ENCODE measurements around the gene PER1.

PER1 gene

DNA sequence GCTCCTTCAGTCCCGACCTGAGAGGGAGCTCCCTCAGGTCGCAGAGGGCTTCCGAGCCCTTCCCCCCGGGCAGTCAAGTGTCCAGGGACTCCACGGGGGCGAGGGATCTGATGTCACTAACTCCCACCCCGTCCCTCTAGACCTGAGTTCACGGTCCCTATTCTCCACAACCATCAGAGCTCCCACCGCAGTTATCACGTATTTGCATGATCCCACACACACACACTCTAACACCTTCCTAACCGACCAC lies 3.7 kb upstream of the PER1 start:
- TF ChIP-seq, protein P1, sequence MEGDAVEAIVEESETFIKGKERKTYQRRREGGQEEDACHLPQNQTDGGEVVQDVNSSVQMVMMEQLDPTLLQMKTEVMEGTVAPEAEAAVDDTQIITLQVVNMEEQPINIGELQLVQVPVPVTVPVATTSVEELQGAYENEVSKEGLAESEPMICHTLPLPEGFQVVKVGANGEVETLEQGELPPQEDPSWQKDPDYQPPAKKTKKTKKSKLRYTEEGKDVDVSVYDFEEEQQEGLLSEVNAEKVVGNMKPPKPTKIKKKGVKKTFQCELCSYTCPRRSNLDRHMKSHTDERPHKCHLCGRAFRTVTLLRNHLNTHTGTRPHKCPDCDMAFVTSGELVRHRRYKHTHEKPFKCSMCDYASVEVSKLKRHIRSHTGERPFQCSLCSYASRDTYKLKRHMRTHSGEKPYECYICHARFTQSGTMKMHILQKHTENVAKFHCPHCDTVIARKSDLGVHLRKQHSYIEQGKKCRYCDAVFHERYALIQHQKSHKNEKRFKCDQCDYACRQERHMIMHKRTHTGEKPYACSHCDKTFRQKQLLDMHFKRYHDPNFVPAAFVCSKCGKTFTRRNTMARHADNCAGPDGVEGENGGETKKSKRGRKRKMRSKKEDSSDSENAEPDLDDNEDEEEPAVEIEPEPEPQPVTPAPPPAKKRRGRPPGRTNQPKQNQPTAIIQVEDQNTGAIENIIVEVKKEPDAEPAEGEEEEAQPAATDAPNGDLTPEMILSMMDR (IDR thresholded peaks at IDR 0.05; ENCODE audit: insufficient read depth, low read depth, low read length, missing control alignments): no peak
- H3K4me3 ChIP-seq (ENCODE audit: low read depth, low read length): peak overlapping the region; percentile 64
- DNase-seq (ENCODE audit: low read depth): no peak

DNA sequence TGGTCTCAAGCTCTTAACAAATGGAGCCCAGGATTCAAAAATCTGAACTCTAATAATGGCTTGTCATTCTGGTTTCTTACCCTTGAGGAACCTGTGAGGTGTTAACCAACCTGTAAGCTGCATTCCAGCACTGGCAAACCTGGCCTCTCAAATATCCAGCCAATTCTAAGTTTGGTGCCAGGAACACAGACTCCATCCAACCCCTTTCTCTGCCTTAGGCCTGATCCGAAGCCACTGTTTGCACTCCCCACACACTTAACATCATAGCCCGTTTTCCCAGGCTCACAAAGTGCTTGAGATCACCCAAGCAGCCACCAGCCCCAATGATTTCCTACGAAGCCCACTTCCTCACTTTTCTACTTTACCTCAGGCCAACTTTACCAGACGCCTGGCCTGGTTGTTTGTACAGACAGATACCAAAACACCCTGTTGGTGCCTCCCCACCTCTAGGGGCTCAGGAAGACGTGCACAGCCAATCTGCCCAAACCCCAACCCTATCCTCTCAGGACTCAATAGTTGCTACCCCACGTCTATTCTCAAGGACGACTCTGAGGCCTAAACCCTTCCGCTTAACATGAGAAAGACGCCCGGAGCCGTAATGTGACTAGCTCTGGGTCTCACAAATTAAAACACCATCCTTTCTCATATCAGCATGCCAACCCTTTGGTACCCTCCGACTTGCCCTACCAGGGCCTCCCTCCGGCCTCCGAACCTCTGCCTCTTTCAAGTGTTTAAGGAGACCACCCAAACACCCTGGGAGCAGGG lies 3.2 kb upstream of the PER1 start:
- TF ChIP-seq, protein P1 (IDR thresholded peaks at IDR 0.05; ENCODE audit: insufficient read depth, low read depth, low read length, missing control alignments): no peak
- no peak for DNase-seq (ENCODE audit: low read depth)
- H3K4me3 ChIP-seq (ENCODE audit: low read depth, low read length): peak overlapping the region; percentile 64

DNA sequence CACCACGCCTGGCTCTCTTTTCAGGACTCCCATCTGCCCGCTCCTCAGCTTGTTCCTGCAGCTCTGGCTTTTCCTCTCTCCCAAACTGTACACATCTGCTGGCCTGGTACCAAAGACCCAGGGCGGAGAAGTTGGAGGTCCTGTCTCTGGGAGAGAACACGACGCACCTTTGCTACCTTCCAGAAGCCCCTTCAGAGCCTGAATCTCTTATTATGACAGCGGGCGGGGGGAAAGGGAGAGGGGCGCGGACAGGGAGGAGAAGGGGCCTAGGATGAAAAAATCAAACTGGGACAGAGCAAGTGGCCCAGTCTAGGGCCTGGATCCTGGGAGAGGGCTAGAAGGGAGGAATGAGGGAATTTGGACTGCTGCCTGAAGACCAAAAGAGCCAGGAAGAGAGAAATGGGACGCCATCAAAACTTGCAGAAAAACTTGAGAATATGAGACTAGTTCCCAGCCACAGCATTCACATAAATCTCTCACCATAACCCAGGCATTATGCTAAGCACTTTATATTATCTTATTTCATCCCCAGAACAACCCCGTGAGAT lies 2.5 kb upstream of the PER1 start:
- H3K4me3 ChIP-seq (ENCODE audit: low read depth, low read length): peak overlapping the region; percentile 64
- TF ChIP-seq, protein P1 (IDR thresholded peaks at IDR 0.05; ENCODE audit: insufficient read depth, low read depth, low read length, missing control alignments): no peak
- no peak for DNase-seq (ENCODE audit: low read depth)

DNA sequence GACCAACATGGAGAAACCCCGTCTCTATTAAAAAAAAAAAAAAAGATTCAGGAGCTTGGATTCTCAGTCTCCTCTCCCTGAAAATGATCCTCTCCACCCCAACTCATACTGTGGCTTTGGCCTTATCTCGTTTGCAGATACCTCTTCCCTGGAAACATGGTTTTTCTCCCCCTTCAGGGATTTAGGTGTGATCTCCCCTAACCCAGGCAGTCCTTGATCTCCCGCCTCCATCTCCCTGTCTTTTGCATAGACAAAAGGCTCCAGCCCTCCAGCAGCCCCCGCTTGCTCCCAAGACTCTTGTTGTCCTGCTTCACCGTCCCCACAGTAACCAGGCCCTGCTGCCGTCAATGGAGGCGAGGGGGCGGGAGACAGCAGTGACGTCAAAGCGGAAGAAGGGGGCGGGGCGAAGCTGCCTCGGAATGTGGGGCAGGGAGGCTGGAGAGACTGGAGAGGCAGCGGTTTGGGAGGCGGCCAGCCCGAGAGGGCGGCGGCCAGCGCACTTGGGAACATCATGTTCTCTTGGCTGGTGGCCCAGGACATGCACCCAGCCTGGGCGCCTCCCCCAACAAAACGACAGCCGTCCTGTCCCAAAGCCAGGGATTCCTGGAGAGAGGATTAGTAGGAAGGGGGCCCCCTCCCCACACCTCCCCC lies 1.9 kb upstream of the PER1 start:
- DNase-seq (ENCODE audit: low read depth): peak; percentile 81
- peak overlapping the region; percentile 64 for H3K4me3 ChIP-seq (ENCODE audit: low read depth, low read length)
- TF ChIP-seq, protein P1 (IDR thresholded peaks at IDR 0.05; ENCODE audit: insufficient read depth, low read depth, low read length, missing control alignments): no peak

DNA sequence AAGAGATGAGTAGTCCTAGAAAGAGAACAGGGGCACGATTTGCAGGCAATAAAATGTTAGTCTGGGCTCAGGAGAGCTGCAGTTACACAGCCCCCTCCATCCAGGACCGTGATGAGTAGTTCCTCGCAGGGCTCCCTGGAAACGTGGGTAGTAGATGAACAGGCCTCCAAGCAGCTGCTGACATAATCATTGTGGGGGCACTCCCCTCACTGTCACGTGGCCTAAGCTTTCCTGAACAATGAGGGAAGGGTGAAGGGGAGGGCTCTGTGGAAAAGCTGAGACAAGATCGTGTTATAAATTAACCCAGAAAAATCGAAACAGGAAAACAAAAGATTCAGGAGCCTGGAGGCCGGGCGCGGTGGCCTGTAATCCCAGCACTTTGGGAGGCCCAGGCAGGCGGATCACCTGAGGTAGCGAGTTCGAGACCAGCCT lies 1.3 kb upstream of the PER1 start:
- H3K4me3 ChIP-seq (ENCODE audit: low read depth, low read length): no peak overlapping the region
- TF ChIP-seq, protein P1 (IDR thresholded peaks at IDR 0.05; ENCODE audit: insufficient read depth, low read depth, low read length, missing control alignments): no peak
- DNase-seq (ENCODE audit: low read depth): no peak

DNA sequence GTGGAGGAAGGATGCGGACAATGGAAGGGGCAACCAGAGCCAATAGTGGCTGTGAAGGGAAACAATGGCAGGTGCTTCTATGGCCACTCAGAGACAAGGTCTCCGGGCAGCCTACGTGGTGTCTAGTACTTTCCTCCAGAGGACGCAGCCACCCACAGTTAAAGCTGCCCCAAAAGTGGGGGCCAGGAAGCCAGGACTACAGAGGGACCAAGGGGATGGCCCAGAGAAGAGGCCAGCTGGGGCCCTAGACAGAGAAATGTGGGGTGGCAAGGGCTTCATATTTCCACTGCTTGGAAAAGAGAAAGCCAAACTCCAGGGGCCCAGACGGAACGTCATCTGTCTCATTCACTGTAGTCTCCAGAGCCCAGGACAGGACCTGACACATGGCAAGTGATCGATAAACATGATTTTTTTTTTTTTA lies 837 bp upstream of the PER1 start:
- TF ChIP-seq, protein P1 (IDR thresholded peaks at IDR 0.05; ENCODE audit: insufficient read depth, low read depth, low read length, missing control alignments): no peak
- no peak for DNase-seq (ENCODE audit: low read depth)
- H3K4me3 ChIP-seq (ENCODE audit: low read depth, low read length): no peak overlapping the region
